HepG2 (cell line): ENCODE results near the gene TJAP1. TPM values are rescaled to one million over a fixed set of nuclear protein-coding genes. Genes with fewer than 3 reads are reported as not detected.

Experiments
- ARNT2 ChIP-seq: sonication (generic); formaldehyde crosslinking; IDR thresholded peaks from 2 replicates; pipeline ENCODE4 v1.8.0; 2022; ENCODE audit warnings: mild to moderate bottlenecking, low read depth, missing genetic modification reagents, moderate library complexity
- NR2C2 ChIP-seq: sonication (generic); formaldehyde crosslinking; IDR thresholded peaks from 2 replicates; pipeline ENCODE4 v1.4.0; 2020; ENCODE audit warnings: missing genetic modification reagents, mild to moderate bottlenecking, moderate library complexity, borderline replicate concordance
- PAX8 ChIP-seq: sonication (generic); formaldehyde crosslinking; IDR thresholded peaks from 2 replicates; pipeline ENCODE4 v1.8.0; 2022; ENCODE audit warnings: mild to moderate bottlenecking, missing genetic modification reagents, borderline replicate concordance
- POLR2AphosphoS2 ChIP-seq: IDR thresholded peaks from 2 replicates; pipeline ENCODE4 v1.6.1; 2011; ENCODE audit warnings: low read depth, low read length, improper control_type of control experiment
- SAP130 ChIP-seq: IDR thresholded peaks from 2 replicates; pipeline ENCODE4 v1.6.1; 2016; ENCODE audit warnings: low read depth
- TEAD3 ChIP-seq: optimal IDR thresholded peaks from 2 replicates; pipeline ENCODE3; 2016; ENCODE audit warnings: borderline replicate concordance
- ZMYM2 ChIP-seq: sonication (generic); formaldehyde crosslinking; IDR thresholded peaks from 2 replicates; pipeline ENCODE4 v1.8.0; 2022; ENCODE audit warnings: mild to moderate bottlenecking, missing genetic modification reagents
- ZNF30 ChIP-seq: sonication (generic); formaldehyde crosslinking; IDR thresholded peaks from 2 replicates; pipeline ENCODE4 v1.5.0; 2020; ENCODE audit warnings: mild to moderate bottlenecking, missing genetic modification reagents
- polyA plus RNA-seq, 8 experiments: library from polyadenylated mRNA; depleted of rRNA in 3 of 8; stranded (reverse) in 7 of 8; unstranded in 1 of 8; fragments of >200 nt; fragmentation: Illumina TruSeq in 4 of 8; extraction: Trizol in 4 of 8; gene quantifications; 2 replicates each; pipeline versions ENCODE4 v1.2.1 to v1.2.3, GENCODE V29; 2011 to 2016; ENCODE audit warnings: low read depth in 4 of 8, missing spikeins in 1 of 8, mixed read lengths in 1 of 8; ENCODE audit not compliant: insufficient read depth in 1 of 8
- total RNA-seq, 5 experiments: library from RNA; depleted of rRNA; stranded (reverse); fragments of >200 nt; fragmentation: Illumina TruSeq; extraction: Trizol; gene quantifications; 2 replicates each; pipeline ENCODE4 v1.2.3, GENCODE V29; 2016; ENCODE audit warnings: low read depth in 1 of 5
- TF ChIP-seq, protein P1 (sequence below): sonication (generic); formaldehyde crosslinking; IDR thresholded peaks from 2 replicates; pipeline ENCODE4 v1.5.0; 2020; ENCODE audit warnings: mild to moderate bottlenecking, missing genetic modification reagents
- TF ChIP-seq, protein P2 (sequence below): sonication (generic); formaldehyde crosslinking; conservative IDR thresholded peaks from 2 replicates; pipeline ENCODE4 v1.8.0; 2022; ENCODE audit warnings: mild to moderate bottlenecking, moderate library complexity, missing genetic modification reagents
- TF ChIP-seq, protein P3 (sequence below): sonication (generic); formaldehyde crosslinking; IDR thresholded peaks from 2 replicates; pipeline ENCODE4 v1.5.0; 2020; ENCODE audit warnings: missing genetic modification reagents, mild to moderate bottlenecking, borderline replicate concordance
- TF ChIP-seq, protein P4 (sequence below): sonication (generic); formaldehyde crosslinking; IDR thresholded peaks from 2 replicates; pipeline ENCODE4 v1.4.0; 2020; ENCODE audit warnings: missing genetic modification reagents, borderline replicate concordance
- TF ChIP-seq, protein P5 (sequence below): sonication (generic); formaldehyde crosslinking; IDR thresholded peaks from 2 replicates; pipeline ENCODE4 v1.8.0; 2022; ENCODE audit warnings: missing genetic modification reagents, mild to moderate bottlenecking, borderline replicate concordance
- TF ChIP-seq, protein P6 (sequence below): sonication (generic); formaldehyde crosslinking; conservative IDR thresholded peaks from 2 replicates; pipeline ENCODE4 v1.4.0; 2020; ENCODE audit warnings: missing genetic modification reagents

The TJAP1 gene
- total and polyA plus RNA-seq, 2 of the 13 experiments (the other 11 are each of a cell fraction or from before 2014, with no cell fraction given): 15.7 to 41.6 TPM

DNA sequence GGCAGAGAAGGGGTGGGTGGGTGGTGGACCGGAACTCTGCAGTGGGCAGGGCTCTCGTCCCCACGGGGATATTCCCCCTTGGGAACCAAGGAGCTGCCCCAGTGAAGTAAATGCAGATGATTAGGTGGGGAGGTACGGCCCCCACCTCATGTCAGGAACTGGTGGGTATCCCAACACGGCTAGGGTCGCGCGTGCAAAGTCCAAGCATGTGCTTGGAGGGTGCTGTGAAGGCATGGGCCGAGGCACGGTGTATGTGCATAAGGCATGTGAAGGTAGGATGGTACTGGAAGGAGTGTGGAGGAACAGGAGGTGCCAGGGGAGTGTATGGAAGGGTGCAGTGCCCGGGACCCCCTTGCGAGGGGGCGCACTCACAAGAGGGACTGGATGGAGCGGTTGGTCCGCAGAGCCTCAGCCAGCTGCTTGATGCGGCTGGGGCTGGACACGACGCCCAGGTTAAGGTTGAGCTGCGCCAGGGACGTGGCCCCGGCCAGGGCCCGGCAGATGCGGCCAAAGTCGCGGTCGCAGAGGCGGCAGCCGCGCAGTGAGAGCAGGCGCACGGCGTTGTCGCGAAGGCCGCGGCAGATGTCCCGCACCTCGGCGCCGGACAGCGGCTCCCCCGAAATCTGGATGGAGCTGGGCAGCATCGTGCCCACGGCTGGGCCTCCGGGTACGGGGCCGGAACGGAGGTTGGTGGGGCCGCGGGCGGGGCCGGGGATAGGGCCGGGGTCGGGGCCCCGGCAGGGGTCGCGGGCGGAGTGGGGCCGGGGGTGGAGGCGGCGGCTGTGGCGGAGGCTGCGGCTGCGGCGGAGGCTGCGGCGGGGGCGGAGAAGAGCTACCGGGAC lies 32.0 kb downstream of the TJAP1 start (continued):
- TF ChIP-seq, protein P1, sequence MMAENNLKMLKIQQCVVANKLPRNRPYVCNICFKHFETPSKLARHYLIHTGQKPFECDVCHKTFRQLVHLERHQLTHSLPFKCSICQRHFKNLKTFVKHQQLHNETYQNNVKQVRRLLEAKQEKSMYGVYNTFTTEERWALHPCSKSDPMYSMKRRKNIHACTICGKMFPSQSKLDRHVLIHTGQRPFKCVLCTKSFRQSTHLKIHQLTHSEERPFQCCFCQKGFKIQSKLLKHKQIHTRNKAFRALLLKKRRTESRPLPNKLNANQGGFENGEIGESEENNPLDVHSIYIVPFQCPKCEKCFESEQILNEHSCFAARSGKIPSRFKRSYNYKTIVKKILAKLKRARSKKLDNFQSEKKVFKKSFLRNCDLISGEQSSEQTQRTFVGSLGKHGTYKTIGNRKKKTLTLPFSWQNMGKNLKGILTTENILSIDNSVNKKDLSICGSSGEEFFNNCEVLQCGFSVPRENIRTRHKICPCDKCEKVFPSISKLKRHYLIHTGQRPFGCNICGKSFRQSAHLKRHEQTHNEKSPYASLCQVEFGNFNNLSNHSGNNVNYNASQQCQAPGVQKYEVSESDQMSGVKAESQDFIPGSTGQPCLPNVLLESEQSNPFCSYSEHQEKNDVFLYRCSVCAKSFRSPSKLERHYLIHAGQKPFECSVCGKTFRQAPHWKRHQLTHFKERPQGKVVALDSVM (CRISPR knock-in tag): peak; percentile 88
- peak; percentile 24; the same call in 1 of the 2 replicates for TF ChIP-seq ARNT2
- 0 out of 2 replicates have a peak, but pooled peaks have one; percentile 44 for TF ChIP-seq SAP130 (CRISPR knock-in tag)
- TF ChIP-seq NR2C2: 0 out of 2 replicates have a peak, but pooled peaks have one; percentile 32
- TF ChIP-seq, protein P2, sequence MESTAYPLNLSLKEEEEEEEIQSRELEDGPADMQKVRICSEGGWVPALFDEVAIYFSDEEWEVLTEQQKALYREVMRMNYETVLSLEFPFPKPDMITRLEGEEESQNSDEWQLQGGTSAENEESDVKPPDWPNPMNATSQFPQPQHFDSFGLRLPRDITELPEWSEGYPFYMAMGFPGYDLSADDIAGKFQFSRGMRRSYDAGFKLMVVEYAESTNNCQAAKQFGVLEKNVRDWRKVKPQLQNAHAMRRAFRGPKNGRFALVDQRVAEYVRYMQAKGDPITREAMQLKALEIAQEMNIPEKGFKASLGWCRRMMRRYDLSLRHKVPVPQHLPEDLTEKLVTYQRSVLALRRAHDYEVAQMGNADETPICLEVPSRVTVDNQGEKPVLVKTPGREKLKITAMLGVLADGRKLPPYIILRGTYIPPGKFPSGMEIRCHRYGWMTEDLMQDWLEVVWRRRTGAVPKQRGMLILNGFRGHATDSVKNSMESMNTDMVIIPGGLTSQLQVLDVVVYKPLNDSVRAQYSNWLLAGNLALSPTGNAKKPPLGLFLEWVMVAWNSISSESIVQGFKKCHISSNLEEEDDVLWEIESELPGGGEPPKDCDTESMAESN (CRISPR knock-in tag): 0 out of 2 replicates have a peak, but pooled peaks have one; percentile 11
- TF ChIP-seq POLR2AphosphoS2: no peak
- TF ChIP-seq, protein P3, sequence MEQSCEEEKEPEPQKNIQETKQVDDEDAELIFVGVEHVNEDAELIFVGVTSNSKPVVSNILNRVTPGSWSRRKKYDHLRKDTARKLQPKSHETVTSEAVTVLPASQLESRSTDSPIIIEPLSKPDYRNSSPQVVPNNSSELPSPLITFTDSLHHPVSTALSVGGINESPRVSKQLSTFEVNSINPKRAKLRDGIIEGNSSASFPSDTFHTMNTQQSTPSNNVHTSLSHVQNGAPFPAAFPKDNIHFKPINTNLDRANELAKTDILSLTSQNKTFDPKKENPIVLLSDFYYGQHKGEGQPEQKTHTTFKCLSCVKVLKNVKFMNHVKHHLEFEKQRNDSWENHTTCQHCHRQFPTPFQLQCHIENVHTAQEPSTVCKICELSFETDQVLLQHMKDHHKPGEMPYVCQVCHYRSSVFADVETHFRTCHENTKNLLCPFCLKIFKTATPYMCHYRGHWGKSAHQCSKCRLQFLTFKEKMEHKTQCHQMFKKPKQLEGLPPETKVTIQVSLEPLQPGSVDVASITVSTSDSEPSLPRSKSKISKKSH (CRISPR knock-in tag): peak; percentile 80; the same call in 1 of the 2 replicates
- TF ChIP-seq, protein P4, sequence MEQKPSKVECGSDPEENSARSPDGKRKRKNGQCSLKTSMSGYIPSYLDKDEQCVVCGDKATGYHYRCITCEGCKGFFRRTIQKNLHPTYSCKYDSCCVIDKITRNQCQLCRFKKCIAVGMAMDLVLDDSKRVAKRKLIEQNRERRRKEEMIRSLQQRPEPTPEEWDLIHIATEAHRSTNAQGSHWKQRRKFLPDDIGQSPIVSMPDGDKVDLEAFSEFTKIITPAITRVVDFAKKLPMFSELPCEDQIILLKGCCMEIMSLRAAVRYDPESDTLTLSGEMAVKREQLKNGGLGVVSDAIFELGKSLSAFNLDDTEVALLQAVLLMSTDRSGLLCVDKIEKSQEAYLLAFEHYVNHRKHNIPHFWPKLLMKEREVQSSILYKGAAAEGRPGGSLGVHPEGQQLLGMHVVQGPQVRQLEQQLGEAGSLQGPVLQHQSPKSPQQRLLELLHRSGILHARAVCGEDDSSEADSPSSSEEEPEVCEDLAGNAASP (CRISPR knock-in tag): no peak
- no peak for TF ChIP-seq PAX8 (CRISPR knock-in tag)
- 0 out of 2 replicates have a peak, but pooled peaks have one; percentile 21 for TF ChIP-seq ZMYM2
- TF ChIP-seq, protein P5, sequence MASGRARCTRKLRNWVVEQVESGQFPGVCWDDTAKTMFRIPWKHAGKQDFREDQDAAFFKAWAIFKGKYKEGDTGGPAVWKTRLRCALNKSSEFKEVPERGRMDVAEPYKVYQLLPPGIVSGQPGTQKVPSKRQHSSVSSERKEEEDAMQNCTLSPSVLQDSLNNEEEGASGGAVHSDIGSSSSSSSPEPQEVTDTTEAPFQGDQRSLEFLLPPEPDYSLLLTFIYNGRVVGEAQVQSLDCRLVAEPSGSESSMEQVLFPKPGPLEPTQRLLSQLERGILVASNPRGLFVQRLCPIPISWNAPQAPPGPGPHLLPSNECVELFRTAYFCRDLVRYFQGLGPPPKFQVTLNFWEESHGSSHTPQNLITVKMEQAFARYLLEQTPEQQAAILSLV (CRISPR knock-in tag): 0 out of 2 replicates have a peak, but pooled peaks have one; percentile 30
- 0 out of 2 replicates have a peak, but pooled peaks have one; percentile 64 for TF ChIP-seq ZNF30 (CRISPR knock-in tag)
- peak; percentile 32 for TF ChIP-seq TEAD3 (CRISPR knock-in tag)
- TF ChIP-seq, protein P6, sequence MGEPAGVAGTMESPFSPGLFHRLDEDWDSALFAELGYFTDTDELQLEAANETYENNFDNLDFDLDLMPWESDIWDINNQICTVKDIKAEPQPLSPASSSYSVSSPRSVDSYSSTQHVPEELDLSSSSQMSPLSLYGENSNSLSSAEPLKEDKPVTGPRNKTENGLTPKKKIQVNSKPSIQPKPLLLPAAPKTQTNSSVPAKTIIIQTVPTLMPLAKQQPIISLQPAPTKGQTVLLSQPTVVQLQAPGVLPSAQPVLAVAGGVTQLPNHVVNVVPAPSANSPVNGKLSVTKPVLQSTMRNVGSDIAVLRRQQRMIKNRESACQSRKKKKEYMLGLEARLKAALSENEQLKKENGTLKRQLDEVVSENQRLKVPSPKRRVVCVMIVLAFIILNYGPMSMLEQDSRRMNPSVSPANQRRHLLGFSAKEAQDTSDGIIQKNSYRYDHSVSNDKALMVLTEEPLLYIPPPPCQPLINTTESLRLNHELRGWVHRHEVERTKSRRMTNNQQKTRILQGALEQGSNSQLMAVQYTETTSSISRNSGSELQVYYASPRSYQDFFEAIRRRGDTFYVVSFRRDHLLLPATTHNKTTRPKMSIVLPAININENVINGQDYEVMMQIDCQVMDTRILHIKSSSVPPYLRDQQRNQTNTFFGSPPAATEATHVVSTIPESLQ (CRISPR knock-in tag): no peak
